ENCODE measurements around the gene SORL1-AS1.

SORL1-AS1 gene

GRCh38 chr11:121394785-121395184 is 58.0 kb downstream of the SORL1-AS1 start:
- Histone ChIP-seq H3K4me3 (ENCODE audit: low read depth, low read length) (no peak overlapping the region), H3K4me1 (no peaks in the 10 kb centered on the region), H3K27me3 (no peaks in the 10 kb centered on the region; the same call in 1 of the 2 replicates), H3K36me3 (no peaks in the 10 kb centered on the region), H3K9me3 (no peaks in the 10 kb centered on the region; the same call in 1 of the 2 replicates)
- TF ChIP-seq, protein P1, sequence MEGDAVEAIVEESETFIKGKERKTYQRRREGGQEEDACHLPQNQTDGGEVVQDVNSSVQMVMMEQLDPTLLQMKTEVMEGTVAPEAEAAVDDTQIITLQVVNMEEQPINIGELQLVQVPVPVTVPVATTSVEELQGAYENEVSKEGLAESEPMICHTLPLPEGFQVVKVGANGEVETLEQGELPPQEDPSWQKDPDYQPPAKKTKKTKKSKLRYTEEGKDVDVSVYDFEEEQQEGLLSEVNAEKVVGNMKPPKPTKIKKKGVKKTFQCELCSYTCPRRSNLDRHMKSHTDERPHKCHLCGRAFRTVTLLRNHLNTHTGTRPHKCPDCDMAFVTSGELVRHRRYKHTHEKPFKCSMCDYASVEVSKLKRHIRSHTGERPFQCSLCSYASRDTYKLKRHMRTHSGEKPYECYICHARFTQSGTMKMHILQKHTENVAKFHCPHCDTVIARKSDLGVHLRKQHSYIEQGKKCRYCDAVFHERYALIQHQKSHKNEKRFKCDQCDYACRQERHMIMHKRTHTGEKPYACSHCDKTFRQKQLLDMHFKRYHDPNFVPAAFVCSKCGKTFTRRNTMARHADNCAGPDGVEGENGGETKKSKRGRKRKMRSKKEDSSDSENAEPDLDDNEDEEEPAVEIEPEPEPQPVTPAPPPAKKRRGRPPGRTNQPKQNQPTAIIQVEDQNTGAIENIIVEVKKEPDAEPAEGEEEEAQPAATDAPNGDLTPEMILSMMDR (IDR thresholded peaks at IDR 0.05; ENCODE audit: low read depth, low read length), result no peak
- no peak for DNase-seq

GRCh38 chr11:121393855-121394254 is 58.9 kb downstream of the SORL1-AS1 start:
- Histone ChIP-seq H3K9me3 (no peaks in the 10 kb centered on the region; the same call in 1 of the 2 replicates), H3K27me3 (no peaks in the 10 kb centered on the region; the same call in 1 of the 2 replicates), H3K4me3 (ENCODE audit: low read depth, low read length) (no peak overlapping the region), H3K4me1 (no peaks in the 10 kb centered on the region), H3K36me3 (no peaks in the 10 kb centered on the region)
- TF ChIP-seq, protein P1 (IDR thresholded peaks at IDR 0.05; ENCODE audit: low read depth, low read length), result no peak
- DNase-seq, result no peak

GRCh38 chr11:121391914-121392313 is 60.9 kb downstream of the SORL1-AS1 start:
- TF ChIP-seq, protein P1 (IDR thresholded peaks at IDR 0.05; ENCODE audit: low read depth, low read length), result no peak
- Histone ChIP-seq H3K36me3 (no peaks in the 10 kb centered on the region), H3K4me1 (no peaks in the 10 kb centered on the region), H3K4me3 (ENCODE audit: low read depth, low read length) (no peak overlapping the region), H3K27me3 (no peaks in the 10 kb centered on the region; the same call in 1 of the 2 replicates), H3K9me3 (no peaks in the 10 kb centered on the region; the same call in 1 of the 2 replicates)
- DNase-seq, result no peak

DNA sequence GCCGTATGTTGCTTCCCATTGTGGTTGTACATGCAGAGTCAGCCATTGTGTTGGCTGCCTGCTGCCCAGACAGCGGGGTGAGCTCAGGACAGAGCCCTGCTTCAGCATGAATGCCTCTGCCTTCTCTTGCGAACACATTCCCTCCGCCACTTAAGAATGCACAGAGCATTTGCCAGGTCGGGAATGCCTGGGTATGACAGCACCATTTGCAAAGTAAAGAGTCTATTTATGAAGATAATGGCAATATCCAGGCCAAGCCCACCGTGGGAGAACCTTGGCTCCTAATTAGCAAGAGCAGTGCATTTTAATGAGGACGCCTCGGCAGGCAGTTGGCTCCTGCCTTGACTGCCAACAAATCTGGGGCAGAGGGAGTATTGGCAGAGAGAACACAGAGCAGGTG is 63.1 kb downstream of the SORL1-AS1 start:
- no peak for DNase-seq
- H3K4me1 ChIP-seq, result no peaks in the 10 kb centered on the region

More for the DNA sequence above, 63.1 kb downstream of the SORL1-AS1 start:
- H3K36me3 ChIP-seq, result no peaks in the 10 kb centered on the region
- no peaks in the 10 kb centered on the region; the same call in 1 of the 2 replicates for H3K9me3 ChIP-seq
- no peak overlapping the region for H3K4me3 ChIP-seq (ENCODE audit: low read depth, low read length)
- H3K27me3 ChIP-seq, result no peaks in the 10 kb centered on the region; the same call in 1 of the 2 replicates
- TF ChIP-seq, protein P1 (IDR thresholded peaks at IDR 0.05; ENCODE audit: low read depth, low read length), result no peak
